Aorta (tissue), 5 donors: Measurements from ENCODE around the gene POU3F2. TPM values are rescaled to one million over a fixed set of nuclear protein-coding genes. Genes with fewer than 3 reads are reported as not detected.

Experiments
- ATAC-seq: fragments of 200-7000 bp; cut with Tn5 transposase; one replicate; pipeline ENCODE4 v1.9.1; 2022; ENCODE audit warnings: moderate library complexity; ENCODE audit not compliant: low FRiP score
- DNase-seq, 2 donors: peaks; one replicate each; pipeline ENCODE4 v3.0.0-alpha.2; 2020
- H3K27ac ChIP-seq, 2 donors: one replicate each; pipeline ENCODE4 v1.5.1; 2013; ENCODE audit warnings: low read length in 2 of 2, mild to moderate bottlenecking in 2 of 2, moderate library complexity in 2 of 2, control low read depth in 1 of 2, inconsistent platforms in 1 of 2, low read depth in 1 of 2
- H3K27me3 ChIP-seq, 2 donors: one replicate each; pipeline ENCODE4 v1.6.1; 2013; ENCODE audit warnings: control low read depth in 1 of 2, low read length in 1 of 2, mild to moderate bottlenecking in 1 of 2, moderate library complexity in 1 of 2; ENCODE audit not compliant: insufficient read depth in 2 of 2, control insufficient read depth in 1 of 2
- H3K36me3 ChIP-seq, 2 donors: one replicate each; pipeline ENCODE4 v1.6.1; 2013; ENCODE audit warnings: control low read depth in 1 of 2, low read length in 1 of 2, mild to moderate bottlenecking in 1 of 2; ENCODE audit not compliant: insufficient read depth in 2 of 2, control insufficient read depth in 1 of 2
- H3K4me1 ChIP-seq, 2 donors: one replicate each; pipeline ENCODE4 v1.6.1; 2013; ENCODE audit warnings: low read length in 2 of 2, control low read depth in 1 of 2, mild to moderate bottlenecking in 1 of 2, moderate library complexity in 1 of 2; ENCODE audit not compliant: insufficient read depth in 2 of 2, control insufficient read depth in 1 of 2
- H3K4me3 ChIP-seq, 2 donors: one replicate each; pipeline ENCODE4 v1.5.1; 2013; ENCODE audit warnings: low read length in 2 of 2, control low read depth in 1 of 2, mild to moderate bottlenecking in 1 of 2
- H3K9me3 ChIP-seq: one replicate; pipeline ENCODE4 v1.6.1; 2013; ENCODE audit warnings: mild to moderate bottlenecking, low read length; ENCODE audit not compliant: control insufficient read depth
- WGBS, 2 donors: extraction: QIAGEN DNeasy Blood & Tissue Kit; methylation state at CpG; one replicate each; pipeline ENCODE4 v1.1.7; 2013; 5-methylcytosine and 5-hydroxymethylcytosine counted together
- intact Hi-C, 2 donors: fragments of 100-400 bp; cut with DNase I; formaldehyde crosslinking; loops; one replicate each; pipeline versions ENCODE4 v1.14.2 to v1.15.0; 2022
- polyA plus RNA-seq, 2 donors: library from polyadenylated mRNA; stranded (reverse); fragments of 200-250 nt; gene quantifications; one replicate each; pipeline ENCODE4 v1.2.3, GENCODE V29; 2013
- total RNA-seq, 2 donors: library from RNA; stranded (reverse); fragmentation: NEBNext Ultra II Directional; extraction: Animal tissue kit (Norgen Biotek cat#: 25700); gene quantifications; one replicate each; pipeline ENCODE4 v1.2.1, GENCODE V29; 2021
- donor health status: healthy with polysubstance abuse.
- donor health status: Bipolar disorder and iron deficiency.
- donor health status: DM: no; HTN: no; CAD: no.
- donor health status: DM: no; HTN: no; CAD: no.
- donor health status: DM: yes; HTN: yes; CAD: no.

POU3F2 gene
- total and polyA plus RNA-seq, 4 donors: not detected

DNA sequence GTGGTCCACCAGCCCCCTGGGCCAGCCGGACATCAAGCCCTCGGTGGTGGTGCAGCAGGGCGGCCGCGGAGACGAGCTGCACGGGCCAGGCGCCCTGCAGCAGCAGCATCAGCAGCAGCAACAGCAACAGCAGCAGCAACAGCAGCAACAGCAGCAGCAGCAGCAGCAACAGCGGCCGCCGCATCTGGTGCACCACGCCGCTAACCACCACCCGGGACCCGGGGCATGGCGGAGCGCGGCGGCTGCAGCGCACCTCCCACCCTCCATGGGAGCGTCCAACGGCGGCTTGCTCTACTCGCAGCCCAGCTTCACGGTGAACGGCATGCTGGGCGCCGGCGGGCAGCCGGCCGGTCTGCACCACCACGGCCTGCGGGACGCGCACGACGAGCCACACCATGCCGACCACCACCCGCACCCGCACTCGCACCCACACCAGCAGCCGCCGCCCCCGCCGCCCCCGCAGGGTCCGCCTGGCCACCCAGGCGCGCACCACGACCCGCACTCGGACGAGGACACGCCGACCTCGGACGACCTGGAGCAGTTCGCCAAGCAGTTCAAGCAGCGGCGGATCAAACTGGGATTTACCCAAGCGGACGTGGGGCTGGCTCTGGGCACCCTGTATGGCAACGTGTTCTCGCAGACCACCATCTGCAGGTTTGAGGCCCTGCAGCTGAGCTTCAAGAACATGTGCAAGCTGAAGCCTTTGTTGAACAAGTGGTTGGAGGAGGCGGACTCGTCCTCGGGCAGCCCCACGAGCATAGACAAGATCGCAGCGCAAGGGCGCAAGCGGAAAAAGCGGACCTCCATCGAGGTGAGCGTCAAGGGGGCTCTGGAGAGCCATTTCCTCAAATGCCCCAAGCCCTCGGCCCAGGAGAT, 1.0 kb downstream of the POU3F2 start:
- Histone ChIP-seq H3K4me1 (no peaks in the 10 kb centered on the region), H3K27me3 (peaks cover 0 to under 1% of the 10 kb centered on the region in 2 donors), H3K4me3 (peak overlapping the region in 1 of 2 donors; percentile 54), H3K36me3 (no peaks in the 10 kb centered on the region), H3K27ac (no peak overlapping the region), H3K9me3 (no peaks in the 10 kb centered on the region)
- intact Hi-C loops: no loop called here
- WGBS, 2 donors: 2% methylated on average over 72 to 76 of the region's 76 CpGs
- peak; percentile 49 to 74 for DNase-seq
- ATAC-seq: no peak

- H3K4me3 ChIP-seq: no peak overlapping the region
- DNase-seq (no peak), ATAC-seq (no peak)
- H3K36me3 ChIP-seq: no peaks in the 10 kb centered on the region
- no peaks in the 10 kb centered on the region for H3K4me1 ChIP-seq
- no peaks in the 10 kb centered on the region for H3K9me3 ChIP-seq
- 11 to 13% methylated on average over 23 of the region's 23 CpGs for WGBS, 2 donors
- intact Hi-C loops: no loop called here
- H3K27ac ChIP-seq: no peak overlapping the region
- peaks cover 0 to 2% of the 10 kb centered on the region in 2 donors for H3K27me3 ChIP-seq
Measured at GRCh38 chr6:98836025-98836961, 1.9 kb downstream of the POU3F2 start.

DNA sequence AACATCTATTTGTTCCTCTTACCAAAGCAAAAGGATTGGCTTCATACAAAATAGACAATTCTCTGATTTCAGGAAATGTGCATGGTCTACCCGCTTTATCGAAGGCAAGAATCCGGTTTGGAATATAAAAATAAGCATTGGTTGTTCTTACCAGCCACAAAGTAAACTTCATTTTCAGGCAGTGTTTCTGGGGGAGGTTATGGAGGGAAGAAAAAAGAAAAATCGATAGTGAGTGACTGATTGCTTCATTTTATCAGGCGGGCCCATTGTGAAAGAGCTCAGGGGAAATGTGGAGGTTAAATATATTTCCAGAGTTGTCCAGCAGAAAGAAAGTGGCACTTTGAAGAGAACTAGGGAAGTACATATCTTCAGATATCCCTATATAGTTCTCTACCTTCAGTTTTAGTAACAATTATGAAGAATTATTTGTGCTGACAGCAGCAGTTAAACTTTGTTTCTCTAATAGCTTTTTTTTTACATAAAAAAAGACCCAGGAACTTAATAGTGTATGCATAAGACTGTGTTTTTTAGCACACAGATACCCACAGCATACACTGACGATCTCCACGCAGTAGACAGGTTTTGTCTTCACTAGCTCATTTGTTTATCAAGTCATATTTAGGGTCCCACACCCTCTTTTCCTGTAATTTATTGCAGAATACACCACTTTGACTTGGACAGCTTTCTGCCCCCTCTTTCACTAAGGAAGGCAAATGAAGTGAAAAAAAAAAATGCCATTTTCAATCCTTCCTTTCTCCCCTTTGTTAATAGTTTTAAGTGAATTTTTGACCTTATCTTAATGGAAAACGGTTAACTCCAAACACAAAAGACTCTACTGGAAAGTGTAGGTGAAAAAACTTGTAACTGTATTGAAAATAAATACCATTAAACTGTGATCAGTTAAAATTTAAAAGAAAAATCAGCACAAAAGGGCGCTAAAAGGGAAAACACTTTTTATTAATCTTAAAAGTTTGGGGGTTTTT, 2.9 kb downstream of the POU3F2 start:
- H3K36me3 ChIP-seq: no peaks in the 10 kb centered on the region
- DNase-seq (no peak), ATAC-seq (no peak)
- intact Hi-C loops: no loop called here
- H3K27me3 ChIP-seq: peaks cover 0 to 2% of the 10 kb centered on the region in 2 donors
- no peak overlapping the region for H3K4me3 ChIP-seq
- H3K4me1 ChIP-seq: no peaks in the 10 kb centered on the region
- WGBS, 2 donors: 37 to 56% methylated on average over 9 of the region's 9 CpGs
- H3K9me3 ChIP-seq: no peaks in the 10 kb centered on the region
- no peak overlapping the region for H3K27ac ChIP-seq

DNA sequence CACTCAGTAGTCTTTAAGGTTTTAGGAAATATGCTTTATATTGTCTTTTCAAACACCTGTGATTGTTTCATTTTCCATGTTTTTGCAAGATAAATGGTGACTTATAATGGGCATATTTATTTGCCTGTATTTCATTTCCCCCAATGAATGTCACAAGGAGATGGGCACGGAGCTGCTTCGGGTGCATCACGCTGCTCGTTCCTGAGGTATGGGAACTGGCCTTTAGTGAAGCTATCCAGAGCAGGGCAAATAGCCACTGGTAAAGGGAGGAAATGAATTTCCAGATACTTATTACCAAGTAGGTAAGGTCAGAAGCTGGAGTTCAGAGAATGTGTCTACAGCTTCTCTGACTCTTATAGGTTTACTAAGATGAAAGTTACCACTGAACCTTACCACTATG, 3.7 kb downstream of the POU3F2 start:
- Histone ChIP-seq H3K27me3 (peaks cover 0 to 2% of the 10 kb centered on the region in 2 donors), H3K27ac (no peak overlapping the region), H3K4me1 (no peaks in the 10 kb centered on the region), H3K4me3 (no peak overlapping the region), H3K9me3 (no peaks in the 10 kb centered on the region), H3K36me3 (no peaks in the 10 kb centered on the region)
- intact Hi-C loops: no loop called here
- no peak for ATAC-seq
- no peak for DNase-seq
- 54 to 73% methylated on average over 4 of the region's 4 CpGs for WGBS, 2 donors

GRCh38 chr6:98838975-98839374, 4.6 kb downstream of the POU3F2 start:
- H3K9me3 ChIP-seq: no peaks in the 10 kb centered on the region
- H3K4me3 ChIP-seq: no peak overlapping the region
- H3K27ac ChIP-seq: no peak overlapping the region
- H3K4me1 ChIP-seq: no peaks in the 10 kb centered on the region
- H3K36me3 ChIP-seq: no peaks in the 10 kb centered on the region
- WGBS, 2 donors: 42 to 67% methylated on average over 1 of the region's 1 CpG
- ATAC-seq (no peak), DNase-seq (no peak)
- intact Hi-C loops: no loop called here
- H3K27me3 ChIP-seq: peaks cover 0 to 2% of the 10 kb centered on the region in 2 donors

GRCh38 chr6:98839781-98840361, 5.5 kb downstream of the POU3F2 start:
- H3K27me3 ChIP-seq: peaks cover 0 to 2% of the 10 kb centered on the region in 2 donors

GRCh38 chr6:98840385-98840784, 6.0 kb downstream of the POU3F2 start:
- Histone ChIP-seq H3K4me1 (no peaks in the 10 kb centered on the region), H3K27ac (no peak overlapping the region), H3K27me3 (peaks cover 0 to 2% of the 10 kb centered on the region in 2 donors), H3K36me3 (no peaks in the 10 kb centered on the region), H3K4me3 (no peak overlapping the region), H3K9me3 (no peaks in the 10 kb centered on the region)
- WGBS, 2 donors: 80 to 88% methylated on average over 6 of the region's 6 CpGs
- DNase-seq (no peak), ATAC-seq (no peak)
- intact Hi-C loops: loop anchor here (10.0 kb wide), 2 partner anchors 274 to 1346 kb away; no protein-coding TSS in a partner anchor

More at GRCh38 chr6:98839781-98840361, 5.5 kb downstream of the POU3F2 start:
- 64 to 71% methylated on average over 5 of the region's 5 CpGs for WGBS, 2 donors
- no peaks in the 10 kb centered on the region for H3K4me1 ChIP-seq
- no peak overlapping the region for H3K27ac ChIP-seq
- no peaks in the 10 kb centered on the region for H3K36me3 ChIP-seq
- H3K4me3 ChIP-seq: no peak overlapping the region
- no peaks in the 10 kb centered on the region for H3K9me3 ChIP-seq
- intact Hi-C loops: loop anchor here (10.0 kb wide), 2 partner anchors 275 to 1345 kb away; no protein-coding TSS in a partner anchor
- ATAC-seq (no peak), DNase-seq (no peak)
